GM18867 (cell line): ENCODE data around the gene MCEMP1.

Experiments used
- ATAC-seq: cut with Tn5 transposase; IDR thresholded peaks from one replicate; pipeline ENCODE4 v1.9.1; 2021; ENCODE audit warnings: mild to moderate bottlenecking, moderate library complexity; ENCODE audit not compliant: unreplicated experiment

The MCEMP1 gene, protein sequence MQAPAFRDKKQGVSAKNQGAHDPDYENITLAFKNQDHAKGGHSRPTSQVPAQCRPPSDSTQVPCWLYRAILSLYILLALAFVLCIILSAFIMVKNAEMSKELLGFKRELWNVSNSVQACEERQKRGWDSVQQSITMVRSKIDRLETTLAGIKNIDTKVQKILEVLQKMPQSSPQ

GRCh38 chr19:7676854-7677253 is at the start of gene MCEMP1:
Gene MCEMP1 (plus strand): TSS chr19:7677090. CDS start chr19:7677121, 31 bp downstream.
- no peak for ATAC-seq

DNA sequence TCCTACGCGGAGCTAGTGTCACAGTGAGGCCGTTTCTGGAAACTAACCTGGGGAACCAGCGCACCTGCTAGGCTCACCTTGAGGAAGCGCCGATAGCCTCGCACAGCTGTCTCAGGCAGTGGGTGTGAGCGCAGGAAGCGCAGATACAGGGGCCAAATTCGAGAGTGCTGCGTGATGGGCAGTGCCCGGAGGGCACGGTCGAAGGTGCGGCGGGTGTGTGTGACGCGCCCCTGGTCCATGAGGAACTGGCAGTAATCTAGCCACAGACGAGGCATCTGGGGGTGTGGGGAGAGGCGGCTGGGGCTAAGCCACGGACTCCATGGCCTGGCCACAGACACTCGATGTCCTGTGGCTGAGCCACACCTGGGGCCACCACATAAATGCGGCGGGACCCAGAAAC is 49.7 kb upstream of the MCEMP1 start:
- no peak for ATAC-seq

DNA sequence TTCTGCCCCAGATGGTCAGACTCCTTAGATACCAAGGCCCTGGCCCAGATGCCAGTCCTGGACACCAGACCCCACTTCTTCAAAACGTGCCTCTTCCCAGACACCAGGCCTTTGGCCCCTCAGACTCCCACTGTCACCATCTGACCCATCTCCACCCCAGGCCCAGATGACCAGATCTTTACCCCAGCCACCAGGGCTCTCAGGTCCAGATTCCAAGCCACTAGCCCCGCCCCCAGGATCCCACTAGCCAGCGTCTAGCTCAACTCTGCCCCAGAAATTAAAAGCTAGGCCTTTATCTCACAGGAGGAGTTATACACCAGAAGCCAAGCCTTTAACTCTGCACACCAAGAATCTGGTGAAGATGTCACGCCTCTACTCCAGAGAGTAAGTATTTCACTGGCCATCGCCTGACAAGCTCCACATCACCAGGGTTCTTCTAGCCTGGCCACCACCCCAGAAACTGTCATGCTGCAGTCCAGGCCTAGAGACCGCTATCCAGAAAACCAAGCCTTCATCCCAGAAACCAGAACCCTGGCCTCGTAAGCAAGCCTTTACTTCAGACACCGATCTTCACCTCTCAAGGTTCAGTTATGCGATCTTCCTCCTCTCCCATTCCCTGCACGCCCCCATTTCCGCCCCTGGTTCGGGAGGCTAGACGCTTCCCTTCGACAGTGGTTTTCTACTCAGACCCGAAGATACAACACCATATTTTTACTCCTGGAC is 48.1 kb upstream of the MCEMP1 start:
- no peak for ATAC-seq

- peak; percentile 90 for ATAC-seq
Observed at GRCh38 chr19:7629347-7630054, 47.4 kb upstream of the MCEMP1 start, which contains the start of the genes PET100 and XAB2. Gene PET100 (plus strand): TSS chr19:7629793. CDS start chr19:7629834, 41 bp downstream. Gene XAB2 (minus strand): TSS chr19:7629545. CDS start chr19:7629527, 18 bp downstream.

GRCh38 chr19:7631577-7631976 is 45.3 kb upstream of the MCEMP1 start:
- ATAC-seq: no peak

DNA sequence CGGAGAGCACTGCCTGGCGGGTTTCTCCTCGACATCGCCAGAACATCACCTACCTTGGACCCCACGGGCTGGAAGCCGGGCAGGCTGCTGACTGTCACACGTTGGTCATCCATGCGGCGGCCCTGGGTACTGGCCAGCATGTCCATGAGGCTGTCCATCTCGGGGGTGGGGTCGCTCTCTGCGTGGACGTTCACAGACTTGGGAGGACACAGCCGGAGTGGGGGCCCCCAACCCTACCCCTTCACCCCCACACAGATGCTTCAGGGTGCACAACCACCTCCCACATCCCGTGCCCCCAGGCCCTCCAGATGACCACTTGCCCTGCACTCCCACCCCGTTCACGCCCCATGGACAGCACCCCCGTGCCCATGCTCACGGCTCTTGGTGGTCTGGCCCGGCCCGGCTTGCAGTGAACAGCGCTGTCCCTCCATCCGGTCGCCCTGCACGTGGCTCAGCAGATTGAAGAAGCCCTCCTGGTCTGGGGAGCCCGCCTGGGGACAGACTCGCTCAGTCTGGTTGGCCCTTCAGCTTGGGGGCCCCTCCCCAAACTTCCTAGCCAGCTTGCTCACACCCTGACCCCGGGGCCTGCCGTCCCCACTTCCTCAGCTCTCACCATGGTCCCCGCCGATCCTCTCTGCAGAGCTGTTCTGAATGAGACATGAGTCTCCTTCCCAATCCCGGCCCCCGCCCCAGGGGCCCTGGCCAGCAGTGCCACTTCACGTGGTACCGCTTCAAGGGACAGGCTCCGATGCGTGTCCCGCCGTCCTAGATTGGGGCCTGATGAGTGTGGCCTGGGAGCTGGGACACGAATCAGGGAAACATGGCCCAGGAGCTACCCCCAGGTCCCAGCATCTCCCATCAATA is 44.3 kb upstream of the MCEMP1 start:
- no peak for ATAC-seq

DNA sequence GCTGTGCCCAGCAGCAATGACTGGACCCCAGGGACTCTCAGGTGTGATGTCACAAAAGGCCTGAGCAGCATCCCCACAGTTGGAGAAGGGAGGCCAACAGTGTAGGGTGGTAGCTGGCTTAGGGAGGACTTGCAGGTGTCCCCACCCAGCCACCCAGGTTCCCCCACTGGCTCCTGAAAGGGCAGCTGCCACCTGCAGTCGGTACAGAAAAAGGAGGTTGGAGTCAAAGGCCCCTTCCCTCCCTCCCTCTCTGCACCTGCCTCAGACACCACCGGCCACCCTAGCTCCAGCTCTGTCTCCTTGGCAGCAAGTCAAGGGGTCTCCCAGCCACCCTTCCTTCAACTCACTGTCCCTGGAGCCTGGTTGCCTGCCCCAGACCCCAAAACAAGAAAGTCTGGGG is 43.2 kb upstream of the MCEMP1 start, which contains the start of gene PCP2:
TSS of gene PCP2 (minus strand) at position 22 of the 400 bp plus-strand sequence. CDS start 262 bp downstream, outside the sequence.
- ATAC-seq: no peak

DNA sequence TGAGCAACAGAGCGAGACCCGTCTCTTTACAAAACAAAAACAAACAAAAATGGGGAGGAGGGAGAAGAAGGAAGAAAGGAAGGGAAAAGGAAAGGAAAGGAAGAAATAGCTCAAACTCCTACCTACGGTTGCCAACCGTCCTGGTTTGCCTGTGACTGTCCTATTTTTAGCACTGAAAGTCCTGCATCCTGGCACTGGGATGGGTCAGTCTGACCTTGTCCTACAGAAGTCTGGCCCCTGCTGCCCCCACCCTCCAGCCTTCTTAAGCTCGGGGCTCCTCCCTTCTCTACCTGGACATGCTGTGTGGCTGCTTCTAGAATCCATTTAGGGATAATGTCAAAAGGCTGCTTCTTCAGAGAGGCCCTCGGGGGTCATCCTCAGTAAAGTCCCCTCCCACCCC is 41.2 kb upstream of the MCEMP1 start:
- ATAC-seq: no peak

GRCh38 chr19:7636317-7636690 is 40.6 kb upstream of the MCEMP1 start:
- no peak for ATAC-seq

DNA sequence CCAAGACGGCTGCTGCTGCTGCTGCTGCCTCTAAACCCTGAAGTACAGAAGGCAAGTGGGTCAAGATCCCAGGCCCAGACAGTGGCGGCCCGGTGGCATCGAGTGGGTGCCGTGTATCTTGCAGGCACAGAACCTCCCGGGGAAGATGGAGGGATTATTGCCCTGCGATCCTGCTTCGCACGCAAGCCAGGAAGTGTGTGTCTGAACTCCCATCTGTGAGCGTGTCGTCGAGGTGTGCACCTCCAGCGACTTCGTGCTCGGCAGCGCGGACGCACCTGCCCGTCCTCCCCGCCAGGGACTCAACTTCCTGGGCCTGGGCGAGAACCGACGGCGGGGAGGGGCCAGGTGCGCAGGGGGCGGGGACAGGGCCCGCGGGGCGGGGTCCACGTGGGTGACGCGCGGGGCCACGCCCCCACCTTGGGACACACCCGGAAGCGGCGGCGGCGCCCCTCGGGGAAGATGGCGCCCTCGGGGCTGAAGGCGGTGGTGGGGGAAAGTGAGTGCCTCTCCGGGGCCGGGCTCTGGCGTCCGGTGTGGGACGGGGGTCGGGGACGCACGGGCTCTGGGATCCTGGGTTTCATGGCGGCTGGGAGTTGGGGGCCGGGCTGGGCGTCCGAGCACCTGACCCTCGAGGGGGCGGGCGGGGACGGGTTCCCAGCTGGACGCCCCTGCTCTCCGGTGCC is 40.1 kb upstream of the MCEMP1 start, which contains the start of gene STXBP2:
TSS of gene STXBP2 (plus strand) at position 420 of the 683 bp plus-strand sequence. CDS start at position 460, 40 bp downstream.
- peak; percentile 65 for ATAC-seq

- peak; percentile 25 for ATAC-seq
Observed at GRCh38 chr19:7637374-7638256, 39.3 kb upstream of the MCEMP1 start.

DNA sequence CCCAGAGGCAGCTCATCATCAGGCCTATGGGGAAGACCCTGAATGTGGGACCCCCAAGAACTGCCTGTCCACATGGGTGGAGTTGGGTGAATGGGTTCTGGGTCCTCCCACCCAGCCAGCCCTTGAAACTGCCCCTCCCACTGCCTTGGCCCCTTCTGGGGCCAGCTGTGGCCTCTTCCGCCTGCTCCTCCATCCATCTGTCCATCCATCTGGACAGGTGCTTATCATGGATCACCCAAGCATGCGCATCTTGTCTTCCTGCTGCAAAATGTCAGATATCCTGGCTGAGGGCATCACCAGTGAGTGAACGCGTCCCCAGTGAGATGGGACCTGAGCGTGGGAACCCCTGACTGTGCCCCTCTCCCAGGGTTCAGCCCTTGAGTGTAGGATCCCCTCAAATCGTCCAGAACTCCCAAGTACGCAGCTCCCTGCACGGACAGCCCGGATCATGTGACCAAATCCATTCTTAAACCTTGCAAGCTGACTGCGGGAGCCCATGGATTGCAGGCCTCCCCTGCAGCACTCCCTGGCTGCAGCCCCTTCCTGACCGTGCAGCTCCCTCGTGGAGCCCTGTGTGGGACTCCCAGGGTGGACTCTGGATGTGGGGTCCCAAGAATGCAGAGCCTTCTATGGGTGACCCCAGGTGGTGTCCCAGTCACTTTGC is 38.0 kb upstream of the MCEMP1 start:
- no peak for ATAC-seq

DNA sequence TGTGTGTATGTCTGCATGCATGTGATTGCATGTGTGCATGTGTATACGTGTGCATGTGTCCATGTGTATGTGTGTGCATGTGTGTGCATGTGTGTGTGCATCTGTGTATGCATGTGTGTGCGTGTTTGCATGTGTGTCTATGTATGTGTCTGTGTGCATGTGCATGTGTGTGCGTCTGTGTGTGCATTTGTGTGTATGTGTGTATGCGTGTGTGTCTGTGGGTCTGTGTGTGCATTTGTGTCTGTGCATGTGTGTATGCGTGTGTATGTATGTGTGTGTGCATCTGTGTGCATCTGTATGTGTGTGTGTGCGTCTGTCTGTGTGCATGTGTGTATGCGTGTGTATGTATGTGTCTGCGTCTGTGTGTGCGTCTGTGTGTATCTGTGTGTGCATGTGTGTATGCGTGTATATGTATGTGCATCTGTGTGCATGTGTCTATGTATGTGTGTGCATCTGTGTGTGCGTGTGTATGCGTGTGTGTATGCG is 37.0 kb upstream of the MCEMP1 start:
- ATAC-seq: no peak

DNA sequence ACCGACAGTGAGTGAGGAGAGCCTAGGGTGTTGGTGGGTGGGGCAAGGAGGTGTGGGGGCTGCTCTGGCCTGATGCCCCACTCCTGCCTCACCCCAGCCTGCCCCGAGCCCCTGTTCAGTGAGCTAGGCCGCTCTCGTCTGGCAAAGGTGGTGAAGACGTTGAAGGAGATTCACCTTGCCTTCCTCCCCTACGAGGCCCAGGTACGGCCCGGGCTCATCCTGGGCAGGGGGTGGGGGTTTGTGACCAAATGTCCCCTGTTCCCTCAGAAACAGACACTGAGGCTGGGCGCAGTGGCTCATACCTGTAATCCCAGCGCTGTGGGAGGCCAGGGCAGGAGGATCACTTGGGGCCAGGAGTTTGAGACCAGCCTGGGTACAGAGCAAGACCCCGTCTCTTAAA is 36.1 kb upstream of the MCEMP1 start:
- ATAC-seq: no peak

GRCh38 chr19:7641290-7642276 is 35.3 kb upstream of the MCEMP1 start:
- ATAC-seq: no peak

GRCh38 chr19:7642295-7643030 is 34.4 kb upstream of the MCEMP1 start:
- no peak for ATAC-seq

GRCh38 chr19:7643031-7643415 is 33.9 kb upstream of the MCEMP1 start:
- ATAC-seq: no peak
